Measurements from ENCODE around the gene CIDEB.
A peak's percentile ranks its signal among the peaks of the same experiment; 100 is the strongest.

GRCh38 chr14:24332268-24332993, 24.7 kb upstream of the CIDEB start:
- TF ChIP-seq CTCF (IDR thresholded peaks at IDR 0.05 in 2 of 3, conservative IDR thresholded peaks at IDR 0.05 in 1 of 3; ENCODE audit: control insufficient read depth in 2 of 3, extremely low read depth in 1 of 3, insufficient read depth in 1 of 3, low read depth in 3 of 3, low read length in 3 of 3) (peak; percentile 80 to 86 (median 85)), SIN3A (IDR thresholded peaks at IDR 0.05; ENCODE audit: low read depth, low read length) (no peak)
